ENCODE data around the gene FAM43A.
A peak's percentile ranks its signal among the peaks of the same experiment; 100 is the strongest.

FAM43A gene

GRCh38 chr3:194713299-194714136 is 27.8 kb downstream of the FAM43A start:
- DNase-seq = no peak

DNA sequence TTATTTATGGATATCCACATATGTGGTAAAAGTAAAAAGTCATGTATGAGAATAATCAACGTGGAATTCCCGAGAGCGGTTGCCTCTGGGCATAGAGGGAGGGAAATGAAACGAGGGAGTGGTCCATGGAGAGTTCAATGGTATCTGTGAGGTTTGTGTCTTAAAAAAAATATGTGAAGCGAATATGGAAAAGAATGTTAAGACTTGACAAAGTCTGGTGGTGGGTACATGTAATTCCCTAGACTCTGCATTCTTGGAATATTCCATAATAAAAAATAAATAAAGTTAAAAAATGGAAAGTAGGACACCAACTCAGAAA is 28.4 kb downstream of the FAM43A start:
- DNase-seq = no peak

DNA sequence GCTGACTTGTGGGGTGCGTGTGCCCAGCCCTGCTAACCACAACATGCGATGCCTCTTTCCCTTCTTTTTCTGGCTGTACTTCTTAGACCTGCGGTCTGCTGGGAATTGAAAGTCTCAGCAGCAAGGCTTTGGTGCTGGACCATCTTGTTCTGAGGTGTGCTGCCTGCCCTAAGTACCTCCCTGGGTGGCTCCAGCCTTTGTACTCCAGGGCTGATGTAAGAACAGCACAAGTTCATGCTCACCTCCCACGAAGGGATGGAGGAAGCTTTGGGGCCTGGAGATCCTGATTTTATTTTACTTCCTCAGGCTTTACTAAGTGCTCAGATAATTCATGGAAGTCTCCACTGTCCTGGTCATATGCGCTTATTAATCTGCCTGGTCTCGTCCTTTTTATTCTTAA is 28.9 kb downstream of the FAM43A start:
- DNase-seq = no peak

GRCh38 chr3:194715022-194715800 is 29.5 kb downstream of the FAM43A start:
- no peak for DNase-seq

- no peak for DNase-seq
These were observed 32.4 kb downstream of the FAM43A start for GRCh38 chr3:194718079-194718478.

- no peak for DNase-seq
These were observed 34.4 kb downstream of the FAM43A start for GRCh38 chr3:194720048-194720447.

DNA sequence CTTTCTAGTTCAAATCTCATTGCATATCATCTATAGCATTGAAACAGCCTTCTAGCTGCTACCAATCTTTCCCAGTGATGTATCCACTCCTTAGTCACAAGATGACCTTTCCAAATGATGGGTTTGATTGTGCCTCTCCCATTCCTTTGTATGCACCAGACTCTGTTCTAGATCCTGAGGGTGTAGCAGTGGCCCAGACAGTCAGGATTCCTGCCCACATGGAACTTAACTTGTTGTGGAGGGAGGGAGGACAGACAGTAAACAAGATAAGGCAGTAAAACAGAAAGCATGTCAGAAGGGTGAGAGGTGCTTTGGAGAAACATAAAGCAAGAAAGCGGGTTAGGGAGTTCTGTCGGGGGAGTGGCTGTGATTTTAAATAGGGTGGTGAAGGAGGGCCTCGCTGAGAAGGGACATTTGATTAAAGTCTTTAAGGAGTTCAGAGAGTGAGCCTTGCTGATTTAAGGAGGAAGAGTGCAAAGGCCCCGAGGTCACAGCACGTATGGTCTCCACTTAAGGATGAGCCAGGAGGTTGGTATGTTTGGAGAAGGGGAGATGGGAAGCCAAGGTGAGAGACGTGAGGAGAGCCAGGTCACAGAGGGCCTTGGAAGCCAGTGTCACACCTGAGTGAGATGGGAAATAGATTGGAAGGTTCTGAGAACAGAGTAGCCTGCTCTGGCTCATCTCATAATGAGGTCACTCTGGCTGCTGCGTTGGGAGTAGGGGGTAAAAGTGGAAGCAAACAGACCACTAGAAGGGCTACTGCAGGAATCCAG is 38.3 kb downstream of the FAM43A start:
- no peak for DNase-seq

DNA sequence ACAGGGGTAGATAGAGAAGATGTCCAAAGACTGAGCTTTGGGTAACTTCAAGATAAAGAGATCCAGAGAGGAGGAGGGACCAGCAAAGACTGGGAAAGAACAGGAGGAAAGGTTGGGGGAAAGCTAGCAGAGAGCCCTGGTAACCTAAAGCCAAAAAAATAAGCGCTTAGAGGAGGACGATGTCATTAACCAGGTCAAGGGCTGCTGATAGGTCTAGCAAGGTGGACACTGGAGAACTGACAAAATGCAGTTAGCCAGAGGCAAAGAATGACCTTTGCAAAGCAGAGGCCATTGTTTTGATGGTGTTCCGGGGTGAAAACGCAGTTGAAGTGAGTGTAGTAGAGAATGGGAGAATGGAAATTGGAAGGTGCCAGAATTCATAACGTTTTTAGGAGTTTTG is 39.7 kb downstream of the FAM43A start:
- DNase-seq = no peak

DNA sequence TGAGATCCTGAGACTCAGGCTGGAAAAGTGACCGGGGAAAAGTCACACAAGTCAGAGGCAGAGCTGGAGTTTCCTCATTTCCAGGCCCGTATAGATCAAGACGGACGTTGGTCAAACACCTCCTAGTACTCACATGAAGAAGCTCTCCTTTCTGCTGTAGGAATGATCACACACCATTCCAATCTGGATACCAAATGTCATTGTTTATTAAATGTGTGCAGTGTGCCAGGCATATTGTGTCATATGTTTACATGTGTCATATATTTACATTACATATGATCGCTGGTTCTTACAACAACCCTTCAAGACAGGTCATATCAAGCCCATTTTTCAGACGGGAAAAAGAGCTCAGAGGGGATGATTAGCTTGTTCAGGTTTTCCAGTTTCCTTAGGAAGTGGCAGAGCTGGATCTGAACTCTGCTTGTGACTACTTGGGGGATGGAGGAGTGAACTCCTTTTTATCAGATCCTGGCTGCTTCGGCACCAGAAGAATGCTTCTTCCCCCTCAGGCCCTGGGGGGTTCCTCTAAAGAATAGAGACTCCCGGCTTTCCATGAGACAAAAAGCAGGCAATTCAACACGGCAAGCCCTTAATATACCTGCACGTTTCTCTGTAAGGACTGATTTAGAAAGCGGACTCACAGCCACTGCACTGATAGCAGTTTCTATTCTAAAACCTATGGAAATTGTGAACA is 41.9 kb downstream of the FAM43A start:
- DNase-seq = no peak

GRCh38 chr3:194728986-194729385 is 43.3 kb downstream of the FAM43A start:
- no peak for DNase-seq

DNA sequence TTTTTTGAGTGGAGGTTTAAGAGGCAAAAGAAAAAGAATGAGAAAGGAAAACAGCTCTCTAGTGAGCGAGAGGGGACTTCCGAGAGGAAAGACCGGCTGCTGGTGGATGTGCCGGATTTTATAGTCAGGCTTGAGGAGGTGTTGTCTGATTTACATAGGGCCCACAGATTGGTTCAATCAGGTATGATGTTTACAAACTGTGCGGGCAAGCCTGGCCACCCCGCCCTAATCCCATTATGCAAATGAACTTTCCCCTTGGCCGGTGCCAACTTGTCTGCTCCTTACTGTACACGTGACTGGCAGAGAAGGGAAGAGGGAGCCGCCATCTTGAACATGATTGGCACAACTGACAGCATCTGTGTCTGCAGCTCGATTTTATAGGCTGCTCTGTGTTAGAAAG is 44.7 kb downstream of the FAM43A start:
- no peak for DNase-seq

GRCh38 chr3:194731506-194732073 is 45.9 kb downstream of the FAM43A start:
- no peak for DNase-seq

- no peak for DNase-seq
These were observed 46.9 kb downstream of the FAM43A start for GRCh38 chr3:194732617-194733016.

- DNase-seq = peak; percentile 86
These were observed 50.7 kb downstream of the FAM43A start for GRCh38 chr3:194736277-194736895.

GRCh38 chr3:194736896-194737600 is 51.4 kb downstream of the FAM43A start:
- DNase-seq = peak; percentile 99
